Mononuclear cell (primary cell): Measurements from ENCODE around the gene HIBADH. TPM values are rescaled to one million over a fixed set of nuclear protein-coding genes. Genes with fewer than 3 reads are reported as not detected.
"Not testable (repeated sequence)": the region's sequence is repeated elsewhere in the genome, so short reads cannot be mapped to it uniquely, and the experiment has no call there.

Experiments
- H3K27me3 ChIP-seq: 2 replicates; pipeline ENCODE4 v1.6.0; 2011; ENCODE audit warnings: low read length, control low read depth; ENCODE audit not compliant: insufficient read depth
- H3K4me1 ChIP-seq: 2 replicates; pipeline ENCODE4 v1.5.1; 2011; ENCODE audit warnings: mild to moderate bottlenecking, low read length, control low read depth; ENCODE audit not compliant: insufficient read depth
- H3K4me3 ChIP-seq: 2 replicates; pipeline ENCODE4 v1.5.1; 2011; ENCODE audit warnings: mild to moderate bottlenecking, low read length, moderate library complexity
- H3K9me3 ChIP-seq: 2 replicates; pipeline ENCODE4 v1.5.1; 2011; ENCODE audit warnings: low read depth, mild to moderate bottlenecking, control low read depth, low read length
- total RNA-seq: library from RNA; depleted of rRNA; stranded (reverse); fragments of >200 nt; gene quantifications from one replicate; pipeline ENCODE4 v1.2.3, GENCODE V29; 2012

HIBADH gene
- total RNA-seq, 1 donor, result 6.6 TPM

- Histone ChIP-seq H3K4me1 (peaks cover 24% of the 10 kb centered on the region), H3K9me3 (no peaks in the 10 kb centered on the region), H3K27me3 (no peaks in the 10 kb centered on the region), H3K4me3 (peak overlapping the region; percentile 93)
These were observed 733 bp downstream of the HIBADH start for GRCh38 chr7:27661811-27662489.

- Histone ChIP-seq H3K9me3 (no peaks in the 10 kb centered on the region), H3K4me3 (no peak overlapping the region), H3K4me1 (peaks cover 7% of the 10 kb centered on the region), H3K27me3 (no peaks in the 10 kb centered on the region)
These were observed 6.0 kb downstream of the HIBADH start for GRCh38 chr7:27656724-27657123.

GRCh38 chr7:27655184-27655583, 7.5 kb downstream of the HIBADH start:
- Histone ChIP-seq H3K4me3 (no peak overlapping the region), H3K4me1 (no peaks in the 10 kb centered on the region), H3K27me3 (no peaks in the 10 kb centered on the region), H3K9me3 (no peaks in the 10 kb centered on the region)

GRCh38 chr7:27652518-27652917, 10.2 kb downstream of the HIBADH start:
- Histone ChIP-seq H3K27me3 (no peaks in the 10 kb centered on the region), H3K4me3 (no peak overlapping the region), H3K9me3 (no peaks in the 10 kb centered on the region), H3K4me1 (no peaks in the 10 kb centered on the region)

GRCh38 chr7:27651702-27652101, 11.0 kb downstream of the HIBADH start:
- H3K9me3 ChIP-seq, result no peaks in the 10 kb centered on the region
- H3K4me3 ChIP-seq, result no peak overlapping the region
- H3K27me3 ChIP-seq, result no peaks in the 10 kb centered on the region
- no peaks in the 10 kb centered on the region for H3K4me1 ChIP-seq

GRCh38 chr7:27650283-27650682, 12.4 kb downstream of the HIBADH start:
- Histone ChIP-seq H3K9me3 (no peaks in the 10 kb centered on the region), H3K4me3 (no peak overlapping the region), H3K4me1 (no peaks in the 10 kb centered on the region), H3K27me3 (no peaks in the 10 kb centered on the region)

GRCh38 chr7:27647489-27647888, 15.2 kb downstream of the HIBADH start:
- Histone ChIP-seq H3K4me3 (no peak overlapping the region), H3K9me3 (no peaks in the 10 kb centered on the region), H3K27me3 (no peaks in the 10 kb centered on the region), H3K4me1 (no peaks in the 10 kb centered on the region)

- no peaks in the 10 kb centered on the region for H3K9me3 ChIP-seq
- H3K4me3 ChIP-seq, result no peak overlapping the region
- no peaks in the 10 kb centered on the region for H3K4me1 ChIP-seq
- no peaks in the 10 kb centered on the region for H3K27me3 ChIP-seq
These were observed 15.6 kb downstream of the HIBADH start for GRCh38 chr7:27647046-27647445.

- no peaks in the 10 kb centered on the region for H3K9me3 ChIP-seq
- no peaks in the 10 kb centered on the region for H3K27me3 ChIP-seq
- no peaks in the 10 kb centered on the region for H3K4me1 ChIP-seq
- no peak overlapping the region for H3K4me3 ChIP-seq
These were observed 20.4 kb downstream of the HIBADH start for GRCh38 chr7:27642271-27642670.

GRCh38 chr7:27641581-27642230, 21.0 kb downstream of the HIBADH start:
- Histone ChIP-seq H3K9me3 (no peaks in the 10 kb centered on the region), H3K27me3 (no peaks in the 10 kb centered on the region), H3K4me1 (no peaks in the 10 kb centered on the region), H3K4me3 (no peak overlapping the region)

GRCh38 chr7:27640884-27641574, 21.7 kb downstream of the HIBADH start:
- Histone ChIP-seq H3K4me1 (no peaks in the 10 kb centered on the region), H3K9me3 (no peaks in the 10 kb centered on the region), H3K4me3 (no peak overlapping the region), H3K27me3 (no peaks in the 10 kb centered on the region)

- Histone ChIP-seq H3K9me3 (no peaks in the 10 kb centered on the region), H3K27me3 (no peaks in the 10 kb centered on the region), H3K4me3 (no peak overlapping the region), H3K4me1 (no peaks in the 10 kb centered on the region)
These were observed 22.8 kb downstream of the HIBADH start for GRCh38 chr7:27639851-27640250.

GRCh38 chr7:27639048-27639447, 23.6 kb downstream of the HIBADH start:
- H3K9me3 ChIP-seq, H3K27me3 ChIP-seq, H3K4me3 ChIP-seq, H3K4me1 ChIP-seq: not testable (repeated sequence)

- H3K27me3 ChIP-seq, result no peaks in the 10 kb centered on the region
- no peak overlapping the region for H3K4me3 ChIP-seq
- no peaks in the 10 kb centered on the region for H3K4me1 ChIP-seq
- H3K9me3 ChIP-seq, result no peaks in the 10 kb centered on the region
These were observed 26.2 kb downstream of the HIBADH start for GRCh38 chr7:27636326-27637006.

GRCh38 chr7:27635728-27636127, 27.0 kb downstream of the HIBADH start:
- H3K4me1 ChIP-seq, result no peaks in the 10 kb centered on the region
- H3K9me3 ChIP-seq, result no peaks in the 10 kb centered on the region
- H3K27me3 ChIP-seq, result no peaks in the 10 kb centered on the region
- no peak overlapping the region for H3K4me3 ChIP-seq
